HEK293 (cell line): ENCODE measurements around the gene EPHX1.
A peak's percentile ranks its signal among the peaks of the same experiment; 100 is the strongest.

ENCODE experiments used
- EGR2 ChIP-seq: fragments of 450-650 bp; formaldehyde crosslinking; IDR thresholded peaks from 2 replicates; pipeline ENCODE4 v1.5.1; 2016; ENCODE audit warnings: low read depth, missing biosample characterization, missing genetic modification characterization
- GLIS2 ChIP-seq: fragments of 450-650 bp; formaldehyde crosslinking; IDR thresholded peaks from 2 replicates; pipeline ENCODE4 v1.5.1; 2016; ENCODE audit warnings: missing biosample characterization, missing genetic modification characterization
- KLF10 ChIP-seq: fragments of 450-650 bp; IDR thresholded peaks from 2 replicates; pipeline ENCODE4 v1.5.1; 2018; ENCODE audit warnings: missing biosample characterization, mild to moderate bottlenecking, missing genetic modification characterization
- ZBTB20 ChIP-seq: fragments of 450-650 bp; formaldehyde crosslinking; IDR thresholded peaks from 2 replicates; pipeline ENCODE4 v1.5.1; 2016; ENCODE audit warnings: missing biosample characterization, missing genetic modification characterization
- ZBTB7A ChIP-seq: fragments of 450-650 bp; formaldehyde crosslinking; IDR thresholded peaks from 2 replicates; pipeline ENCODE4 v1.5.1; 2016; ENCODE audit warnings: low read depth, missing biosample characterization, missing genetic modification characterization
- ZFP37 ChIP-seq: fragments of 450-650 bp; formaldehyde crosslinking; IDR thresholded peaks from 2 replicates; pipeline ENCODE4 v1.5.1; 2016; ENCODE audit warnings: missing biosample characterization, missing genetic modification characterization
- ZNF10 ChIP-seq: fragments of 450-650 bp; formaldehyde crosslinking; IDR thresholded peaks from 2 replicates; pipeline ENCODE4 v1.5.1; 2017; ENCODE audit warnings: missing biosample characterization, missing genetic modification characterization
- ZNF2 ChIP-seq: fragments of 450-650 bp; formaldehyde crosslinking; IDR thresholded peaks from 2 replicates; pipeline ENCODE4 v1.5.1; 2016; ENCODE audit warnings: missing biosample characterization, missing genetic modification characterization
- ZNF24 ChIP-seq: fragments of 450-650 bp; formaldehyde crosslinking; IDR thresholded peaks from 2 replicates; pipeline ENCODE4 v1.5.1; 2016; ENCODE audit warnings: missing biosample characterization, missing genetic modification characterization
- ZNF324 ChIP-seq: fragments of 450-650 bp; formaldehyde crosslinking; IDR thresholded peaks from 2 replicates; pipeline ENCODE4 v1.5.1; 2016; ENCODE audit warnings: missing biosample characterization, missing genetic modification characterization
- ZNF341 ChIP-seq: fragments of 450-650 bp; formaldehyde crosslinking; IDR thresholded peaks from 2 replicates; pipeline ENCODE4; 2016; ENCODE audit warnings: low read depth, missing biosample characterization, missing genetic modification characterization
- ZNF350 ChIP-seq: fragments of 450-650 bp; formaldehyde crosslinking; IDR thresholded peaks from 2 replicates; pipeline ENCODE4 v1.5.0; 2017; ENCODE audit warnings: missing biosample characterization, mild to moderate bottlenecking, missing genetic modification characterization
- ZNF48 ChIP-seq: fragments of 450-650 bp; formaldehyde crosslinking; IDR thresholded peaks from 2 replicates; pipeline ENCODE4 v1.5.1; 2016; ENCODE audit warnings: missing biosample characterization, missing genetic modification characterization
- ZNF501 ChIP-seq: fragments of 450-650 bp; formaldehyde crosslinking; IDR thresholded peaks from 2 replicates; pipeline ENCODE4 v1.5.1; 2016; ENCODE audit warnings: missing biosample characterization, missing genetic modification characterization
- ZNF529 ChIP-seq: fragments of 450-650 bp; formaldehyde crosslinking; IDR thresholded peaks from 2 replicates; pipeline ENCODE4 v1.5.1; 2017; ENCODE audit warnings: missing genetic modification characterization, missing biosample characterization; ENCODE audit not compliant: insufficient replicate concordance
- ZNF530 ChIP-seq: fragments of 450-650 bp; formaldehyde crosslinking; IDR thresholded peaks from 2 replicates; pipeline ENCODE4 v1.5.1; 2016; ENCODE audit warnings: low read depth, missing biosample characterization, missing genetic modification characterization
- ZSCAN16 ChIP-seq: fragments of 450-650 bp; formaldehyde crosslinking; IDR thresholded peaks from 2 replicates; pipeline ENCODE4 v1.5.1; 2016; ENCODE audit warnings: missing biosample characterization, missing genetic modification characterization
- ZXDB ChIP-seq: fragments of 450-650 bp; formaldehyde crosslinking; IDR thresholded peaks from 2 replicates; pipeline ENCODE4 v1.5.1; 2016; ENCODE audit warnings: missing biosample characterization, missing genetic modification characterization
- TF ChIP-seq, protein P1 (sequence below): fragments of 450-650 bp; formaldehyde crosslinking; IDR thresholded peaks from 2 replicates; pipeline ENCODE4 v1.5.1; 2016; ENCODE audit warnings: missing biosample characterization, missing genetic modification characterization
- TF ChIP-seq, protein P2 (sequence below): fragments of 450-650 bp; formaldehyde crosslinking; IDR thresholded peaks from 2 replicates; pipeline ENCODE4 v1.5.1; 2016; ENCODE audit warnings: missing biosample characterization, missing genetic modification characterization
- TF ChIP-seq, protein P3 (sequence below): fragments of 450-650 bp; formaldehyde crosslinking; IDR thresholded peaks from 2 replicates; pipeline ENCODE4; 2016; ENCODE audit warnings: missing biosample characterization, missing genetic modification characterization
- TF ChIP-seq, protein P4 (sequence below): fragments of 450-650 bp; formaldehyde crosslinking; IDR thresholded peaks from 2 replicates; pipeline ENCODE4 v1.5.1; 2016; ENCODE audit warnings: missing biosample characterization, missing genetic modification characterization
- TF ChIP-seq, protein P5 (sequence below): fragments of 450-650 bp; formaldehyde crosslinking; IDR thresholded peaks from 2 replicates; pipeline ENCODE4 v1.5.1; 2016; ENCODE audit warnings: missing biosample characterization, missing genetic modification characterization
- TF ChIP-seq, protein P6 (sequence below): fragments of 450-650 bp; formaldehyde crosslinking; IDR thresholded peaks from 2 replicates; pipeline ENCODE4 v1.5.1; 2016; ENCODE audit warnings: missing biosample characterization, missing genetic modification characterization, borderline replicate concordance
- TF ChIP-seq, protein P7 (sequence below): fragments of 450-650 bp; formaldehyde crosslinking; IDR thresholded peaks from 2 replicates; pipeline ENCODE4 v1.5.1; 2017; ENCODE audit warnings: missing biosample characterization, missing genetic modification characterization

Gene EPHX1

DNA sequence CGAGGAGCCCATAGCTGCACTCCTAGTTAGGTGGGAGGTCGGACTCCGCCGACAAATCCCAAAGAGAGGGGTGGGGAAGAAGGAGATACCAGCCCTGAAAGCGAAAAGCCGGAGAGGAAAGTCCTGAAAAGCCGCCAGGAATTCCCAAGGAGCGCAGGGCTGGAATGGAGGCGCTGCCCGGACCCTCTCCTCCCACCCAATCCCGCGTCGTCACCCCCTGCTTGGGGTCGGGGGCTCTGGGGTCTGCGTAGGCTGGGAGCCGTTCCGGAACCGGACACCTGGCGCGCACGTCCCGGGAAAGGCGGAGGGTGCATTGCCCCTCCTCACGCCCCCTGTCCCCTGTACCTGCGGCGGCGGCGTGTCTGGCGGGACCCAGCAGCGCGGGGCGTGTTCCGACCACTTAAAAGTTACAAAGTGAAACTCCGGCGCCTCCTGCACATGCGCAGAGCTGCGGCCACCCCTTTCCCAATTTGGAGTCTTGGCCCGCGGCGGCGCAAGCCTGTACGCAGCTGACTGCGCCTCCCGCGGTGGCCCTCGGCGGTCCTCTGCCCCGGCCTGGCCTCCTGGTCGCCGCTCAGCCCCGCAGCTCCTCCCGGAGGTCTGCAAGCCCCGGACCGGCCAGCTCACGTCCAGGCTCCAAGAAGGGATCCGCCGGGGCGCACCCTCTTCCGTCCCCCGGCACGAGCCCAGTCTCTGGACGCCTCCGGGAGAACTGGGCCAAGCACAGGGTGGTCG, 72.2 kb downstream of the EPHX1 start, which contains the start of gene TMEM63A (continued):
- TF ChIP-seq, protein P1, sequence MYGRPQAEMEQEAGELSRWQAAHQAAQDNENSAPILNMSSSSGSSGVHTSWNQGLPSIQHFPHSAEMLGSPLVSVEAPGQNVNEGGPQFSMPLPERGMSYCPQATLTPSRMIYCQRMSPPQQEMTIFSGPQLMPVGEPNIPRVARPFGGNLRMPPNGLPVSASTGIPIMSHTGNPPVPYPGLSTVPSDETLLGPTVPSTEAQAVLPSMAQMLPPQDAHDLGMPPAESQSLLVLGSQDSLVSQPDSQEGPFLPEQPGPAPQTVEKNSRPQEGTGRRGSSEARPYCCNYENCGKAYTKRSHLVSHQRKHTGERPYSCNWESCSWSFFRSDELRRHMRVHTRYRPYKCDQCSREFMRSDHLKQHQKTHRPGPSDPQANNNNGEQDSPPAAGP (tag by site-specific recombination), result peak; percentile 67
- peak; percentile 68 for TF ChIP-seq KLF10
- TF ChIP-seq, protein P2, sequence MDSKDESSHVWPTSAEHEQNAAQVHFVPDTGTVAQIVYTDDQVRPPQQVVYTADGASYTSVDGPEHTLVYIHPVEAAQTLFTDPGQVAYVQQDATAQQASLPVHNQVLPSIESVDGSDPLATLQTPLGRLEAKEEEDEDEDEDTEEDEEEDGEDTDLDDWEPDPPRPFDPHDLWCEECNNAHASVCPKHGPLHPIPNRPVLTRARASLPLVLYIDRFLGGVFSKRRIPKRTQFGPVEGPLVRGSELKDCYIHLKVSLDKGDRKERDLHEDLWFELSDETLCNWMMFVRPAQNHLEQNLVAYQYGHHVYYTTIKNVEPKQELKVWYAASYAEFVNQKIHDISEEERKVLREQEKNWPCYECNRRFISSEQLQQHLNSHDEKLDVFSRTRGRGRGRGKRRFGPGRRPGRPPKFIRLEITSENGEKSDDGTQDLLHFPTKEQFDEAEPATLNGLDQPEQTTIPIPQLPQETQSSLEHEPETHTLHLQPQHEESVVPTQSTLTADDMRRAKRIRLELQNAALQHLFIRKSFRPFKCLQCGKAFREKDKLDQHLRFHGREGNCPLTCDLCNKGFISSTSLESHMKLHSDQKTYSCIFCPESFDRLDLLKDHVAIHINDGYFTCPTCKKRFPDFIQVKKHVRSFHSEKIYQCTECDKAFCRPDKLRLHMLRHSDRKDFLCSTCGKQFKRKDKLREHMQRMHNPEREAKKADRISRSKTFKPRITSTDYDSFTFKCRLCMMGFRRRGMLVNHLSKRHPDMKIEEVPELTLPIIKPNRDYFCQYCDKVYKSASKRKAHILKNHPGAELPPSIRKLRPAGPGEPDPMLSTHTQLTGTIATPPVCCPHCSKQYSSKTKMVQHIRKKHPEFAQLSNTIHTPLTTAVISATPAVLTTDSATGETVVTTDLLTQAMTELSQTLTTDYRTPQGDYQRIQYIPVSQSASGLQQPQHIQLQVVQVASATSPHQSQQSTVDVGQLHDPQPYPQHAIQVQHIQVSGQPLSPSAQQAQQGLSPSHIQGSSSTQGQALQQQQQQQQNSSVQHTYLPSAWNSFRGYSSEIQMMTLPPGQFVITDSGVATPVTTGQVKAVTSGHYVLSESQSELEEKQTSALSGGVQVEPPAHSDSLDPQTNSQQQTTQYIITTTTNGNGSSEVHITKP (tag by site-specific recombination), result peak; percentile 51; the same call in 1 of the 2 replicates
- TF ChIP-seq, protein P3, sequence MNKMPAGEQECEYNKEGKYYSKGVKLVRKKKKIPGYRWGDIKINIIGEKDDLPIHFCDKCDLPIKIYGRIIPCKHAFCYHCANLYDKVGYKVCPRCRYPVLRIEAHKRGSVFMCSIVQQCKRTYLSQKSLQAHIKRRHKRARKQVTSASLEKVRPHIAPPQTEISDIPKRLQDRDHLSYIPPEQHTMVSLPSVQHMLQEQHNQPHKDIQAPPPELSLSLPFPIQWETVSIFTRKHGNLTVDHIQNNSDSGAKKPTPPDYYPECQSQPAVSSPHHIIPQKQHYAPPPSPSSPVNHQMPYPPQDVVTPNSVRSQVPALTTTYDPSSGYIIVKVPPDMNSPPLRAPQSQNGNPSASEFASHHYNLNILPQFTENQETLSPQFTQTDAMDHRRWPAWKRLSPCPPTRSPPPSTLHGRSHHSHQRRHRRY (tag by site-specific recombination), result no peak
- TF ChIP-seq GLIS2, result peak; percentile 93
- TF ChIP-seq, protein P4, sequence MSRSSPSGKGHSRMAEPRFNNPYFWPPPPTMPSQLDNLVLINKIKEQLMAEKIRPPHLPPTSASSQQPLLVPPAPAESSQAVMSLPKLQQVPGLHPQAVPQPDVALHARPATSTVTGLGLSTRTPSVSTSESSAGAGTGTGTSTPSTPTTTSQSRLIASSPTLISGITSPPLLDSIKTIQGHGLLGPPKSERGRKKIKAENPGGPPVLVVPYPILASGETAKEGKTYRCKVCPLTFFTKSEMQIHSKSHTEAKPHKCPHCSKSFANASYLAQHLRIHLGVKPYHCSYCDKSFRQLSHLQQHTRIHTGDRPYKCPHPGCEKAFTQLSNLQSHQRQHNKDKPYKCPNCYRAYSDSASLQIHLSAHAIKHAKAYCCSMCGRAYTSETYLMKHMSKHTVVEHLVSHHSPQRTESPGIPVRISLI (tag by site-specific recombination), result no peak
- TF ChIP-seq ZBTB7A (tag by site-specific recombination), result peak; percentile 83
- TF ChIP-seq ZNF350, result no peak
- TF ChIP-seq, protein P5, sequence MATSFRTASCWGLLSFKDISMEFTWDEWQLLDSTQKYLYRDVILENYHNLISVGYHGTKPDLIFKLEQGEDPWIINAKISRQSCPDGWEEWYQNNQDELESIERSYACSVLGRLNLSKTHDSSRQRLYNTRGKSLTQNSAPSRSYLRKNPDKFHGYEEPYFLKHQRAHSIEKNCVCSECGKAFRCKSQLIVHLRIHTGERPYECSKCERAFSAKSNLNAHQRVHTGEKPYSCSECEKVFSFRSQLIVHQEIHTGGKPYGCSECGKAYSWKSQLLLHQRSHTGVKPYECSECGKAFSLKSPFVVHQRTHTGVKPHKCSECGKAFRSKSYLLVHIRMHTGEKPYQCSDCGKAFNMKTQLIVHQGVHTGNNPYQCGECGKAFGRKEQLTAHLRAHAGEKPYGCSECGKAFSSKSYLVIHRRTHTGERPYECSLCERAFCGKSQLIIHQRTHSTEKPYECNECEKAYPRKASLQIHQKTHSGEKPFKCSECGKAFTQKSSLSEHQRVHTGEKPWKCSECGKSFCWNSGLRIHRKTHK (tag by site-specific recombination), result no peak
- TF ChIP-seq EGR2 (tag by site-specific recombination), result peak; percentile 83
- TF ChIP-seq, protein P6, sequence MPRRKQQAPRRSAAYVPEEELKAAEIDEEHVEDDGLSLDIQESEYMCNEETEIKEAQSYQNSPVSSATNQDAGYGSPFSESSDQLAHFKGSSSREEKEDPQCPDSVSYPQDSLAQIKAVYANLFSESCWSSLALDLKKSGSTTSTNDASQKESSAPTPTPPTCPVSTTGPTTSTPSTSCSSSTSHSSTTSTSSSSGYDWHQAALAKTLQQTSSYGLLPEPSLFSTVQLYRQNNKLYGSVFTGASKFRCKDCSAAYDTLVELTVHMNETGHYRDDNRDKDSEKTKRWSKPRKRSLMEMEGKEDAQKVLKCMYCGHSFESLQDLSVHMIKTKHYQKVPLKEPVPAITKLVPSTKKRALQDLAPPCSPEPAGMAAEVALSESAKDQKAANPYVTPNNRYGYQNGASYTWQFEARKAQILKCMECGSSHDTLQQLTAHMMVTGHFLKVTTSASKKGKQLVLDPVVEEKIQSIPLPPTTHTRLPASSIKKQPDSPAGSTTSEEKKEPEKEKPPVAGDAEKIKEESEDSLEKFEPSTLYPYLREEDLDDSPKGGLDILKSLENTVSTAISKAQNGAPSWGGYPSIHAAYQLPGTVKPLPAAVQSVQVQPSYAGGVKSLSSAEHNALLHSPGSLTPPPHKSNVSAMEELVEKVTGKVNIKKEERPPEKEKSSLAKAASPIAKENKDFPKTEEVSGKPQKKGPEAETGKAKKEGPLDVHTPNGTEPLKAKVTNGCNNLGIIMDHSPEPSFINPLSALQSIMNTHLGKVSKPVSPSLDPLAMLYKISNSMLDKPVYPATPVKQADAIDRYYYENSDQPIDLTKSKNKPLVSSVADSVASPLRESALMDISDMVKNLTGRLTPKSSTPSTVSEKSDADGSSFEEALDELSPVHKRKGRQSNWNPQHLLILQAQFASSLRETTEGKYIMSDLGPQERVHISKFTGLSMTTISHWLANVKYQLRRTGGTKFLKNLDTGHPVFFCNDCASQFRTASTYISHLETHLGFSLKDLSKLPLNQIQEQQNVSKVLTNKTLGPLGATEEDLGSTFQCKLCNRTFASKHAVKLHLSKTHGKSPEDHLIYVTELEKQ (tag by site-specific recombination), result 0 out of 2 replicates have a peak, but pooled peaks have one; percentile 7
- no peak for TF ChIP-seq ZNF529 (tag by site-specific recombination)
- TF ChIP-seq ZFP37 (tag by site-specific recombination), result peak; percentile 93; the same call in 1 of the 2 replicates
- TF ChIP-seq ZSCAN16 (tag by site-specific recombination), result peak; percentile 81
- TF ChIP-seq, protein P7, sequence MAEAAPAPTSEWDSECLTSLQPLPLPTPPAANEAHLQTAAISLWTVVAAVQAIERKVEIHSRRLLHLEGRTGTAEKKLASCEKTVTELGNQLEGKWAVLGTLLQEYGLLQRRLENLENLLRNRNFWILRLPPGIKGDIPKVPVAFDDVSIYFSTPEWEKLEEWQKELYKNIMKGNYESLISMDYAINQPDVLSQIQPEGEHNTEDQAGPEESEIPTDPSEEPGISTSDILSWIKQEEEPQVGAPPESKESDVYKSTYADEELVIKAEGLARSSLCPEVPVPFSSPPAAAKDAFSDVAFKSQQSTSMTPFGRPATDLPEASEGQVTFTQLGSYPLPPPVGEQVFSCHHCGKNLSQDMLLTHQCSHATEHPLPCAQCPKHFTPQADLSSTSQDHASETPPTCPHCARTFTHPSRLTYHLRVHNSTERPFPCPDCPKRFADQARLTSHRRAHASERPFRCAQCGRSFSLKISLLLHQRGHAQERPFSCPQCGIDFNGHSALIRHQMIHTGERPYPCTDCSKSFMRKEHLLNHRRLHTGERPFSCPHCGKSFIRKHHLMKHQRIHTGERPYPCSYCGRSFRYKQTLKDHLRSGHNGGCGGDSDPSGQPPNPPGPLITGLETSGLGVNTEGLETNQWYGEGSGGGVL, result peak; percentile 0; the same call in 1 of the 2 replicates
- peak; percentile 60 for TF ChIP-seq ZNF341 (tag by site-specific recombination)
- TF ChIP-seq ZNF530, result no peak
- peak; percentile 57; the same call in 1 of the 2 replicates for TF ChIP-seq ZNF324
- peak; percentile 94 for TF ChIP-seq ZNF501 (tag by site-specific recombination)
- TF ChIP-seq ZNF2 (tag by site-specific recombination), result peak; percentile 98
- TF ChIP-seq ZBTB20 (tag by site-specific recombination), result peak; percentile 67; the same call in 1 of the 2 replicates
- no peak for TF ChIP-seq ZNF10
- TF ChIP-seq ZXDB (tag by site-specific recombination), result peak; percentile 75
- TF ChIP-seq ZNF48 (tag by site-specific recombination), result no peak
- TF ChIP-seq ZNF24 (tag by site-specific recombination), result no peak; the same call in 1 of the 2 replicates
